ENCODE data around the gene ZNF597. TPM values are rescaled to one million over a fixed set of nuclear protein-coding genes. Genes with fewer than 3 reads are reported as not detected.
A peak's percentile ranks its signal among the peaks of the same experiment; 100 is the strongest.

Gene ZNF597
- total and polyA plus RNA-seq, 10 donors, result 0.78 to 4.6 (median 3.2) TPM

DNA sequence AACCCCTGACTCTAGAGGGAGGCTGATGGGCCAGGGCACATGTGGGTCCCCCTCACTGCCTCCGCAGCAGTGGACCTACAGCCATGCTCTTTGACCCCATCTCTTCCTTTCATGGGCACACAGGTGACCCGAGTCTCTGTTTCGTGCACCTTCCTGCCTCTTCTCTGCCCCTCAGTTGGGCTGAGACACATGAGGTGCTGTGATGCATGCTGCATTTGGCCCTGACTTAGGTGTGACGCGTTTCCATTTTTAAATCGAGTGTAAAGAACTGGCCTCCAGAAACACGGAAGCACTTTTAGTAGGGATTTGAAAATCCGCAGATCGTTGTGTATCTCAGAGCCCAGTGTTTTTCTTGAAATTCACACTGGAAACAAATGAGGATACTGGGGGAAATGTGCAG lies 27.4 kb upstream of the ZNF597 start:
- Histone ChIP-seq H3K27me3 (replicated peaks in 1 of 7) (no peaks in the 10 kb centered on the region), H3K9me3 (peaks cover 0 to 5% (median 0%) of the 10 kb centered on the region in 8 donors), H3K4me3 (no peak overlapping the region), H3K4me1 (peaks cover 0 to 93% (median 44%) of the 10 kb centered on the region in 6 donors), H3K27ac (no peak overlapping the region), H3K36me3 (peaks cover 0 to 95% (median 12%) of the 10 kb centered on the region in 6 donors)
- TF ChIP-seq POLR2AphosphoS5 (IDR thresholded peaks at IDR 0.05), result no peak
- TF ChIP-seq, protein P1, sequence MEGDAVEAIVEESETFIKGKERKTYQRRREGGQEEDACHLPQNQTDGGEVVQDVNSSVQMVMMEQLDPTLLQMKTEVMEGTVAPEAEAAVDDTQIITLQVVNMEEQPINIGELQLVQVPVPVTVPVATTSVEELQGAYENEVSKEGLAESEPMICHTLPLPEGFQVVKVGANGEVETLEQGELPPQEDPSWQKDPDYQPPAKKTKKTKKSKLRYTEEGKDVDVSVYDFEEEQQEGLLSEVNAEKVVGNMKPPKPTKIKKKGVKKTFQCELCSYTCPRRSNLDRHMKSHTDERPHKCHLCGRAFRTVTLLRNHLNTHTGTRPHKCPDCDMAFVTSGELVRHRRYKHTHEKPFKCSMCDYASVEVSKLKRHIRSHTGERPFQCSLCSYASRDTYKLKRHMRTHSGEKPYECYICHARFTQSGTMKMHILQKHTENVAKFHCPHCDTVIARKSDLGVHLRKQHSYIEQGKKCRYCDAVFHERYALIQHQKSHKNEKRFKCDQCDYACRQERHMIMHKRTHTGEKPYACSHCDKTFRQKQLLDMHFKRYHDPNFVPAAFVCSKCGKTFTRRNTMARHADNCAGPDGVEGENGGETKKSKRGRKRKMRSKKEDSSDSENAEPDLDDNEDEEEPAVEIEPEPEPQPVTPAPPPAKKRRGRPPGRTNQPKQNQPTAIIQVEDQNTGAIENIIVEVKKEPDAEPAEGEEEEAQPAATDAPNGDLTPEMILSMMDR (IDR thresholded peaks at IDR 0.05 in 8 of 11, conservative IDR thresholded peaks at IDR 0.05 in 3 of 11), result no peak
- no peak for TF ChIP-seq POLR2A (IDR thresholded peaks at IDR 0.05)
- DNase-seq, result peak; percentile 47
- intact Hi-C loops (cut with DNase I; ENCODE audit: low total_unique reads), result no loop called here
- 85 to 95% (median 87%) methylated on average over 9 of the region's 9 CpGs for WGBS, 5 donors

- peak; percentile 61 for DNase-seq
- 90 to 96% (median 94%) methylated on average over 6 to 7 of the region's 7 CpGs for WGBS, 5 donors
- Histone ChIP-seq H3K36me3 (peaks cover 0 to 96% (median 15%) of the 10 kb centered on the region in 6 donors), H3K9me3 (peaks cover 0 to 5% (median 0%) of the 10 kb centered on the region in 8 donors), H3K4me1 (peaks cover 0 to 95% (median 46%) of the 10 kb centered on the region in 6 donors), H3K27me3 (replicated peaks in 1 of 7) (no peaks in the 10 kb centered on the region), H3K27ac (no peak overlapping the region), H3K4me3 (no peak overlapping the region)
- intact Hi-C loops (cut with DNase I; ENCODE audit: low total_unique reads), result loop anchor here (10.0 kb wide), 1 partner anchor 195 kb away; no protein-coding TSS in a partner anchor
- peak in 1 of 3 donors; percentile 25 for TF ChIP-seq POLR2AphosphoS5 (IDR thresholded peaks at IDR 0.05)
- TF ChIP-seq POLR2A (IDR thresholded peaks at IDR 0.05), result no peak
Observed at GRCh38 chr16:3469736-3470135, 26.4 kb upstream of the ZNF597 start.

GRCh38 chr16:3468501-3468900 lies 25.2 kb upstream of the ZNF597 start:
- TF ChIP-seq POLR2A (IDR thresholded peaks at IDR 0.05) (no peak), POLR2AphosphoS5 (IDR thresholded peaks at IDR 0.05) (peak in 1 of 3 donors; percentile 23)
- TF ChIP-seq, protein P1 (IDR thresholded peaks at IDR 0.05 in 8 of 11, conservative IDR thresholded peaks at IDR 0.05 in 3 of 11), result no peak
- H3K9me3 ChIP-seq, result peaks cover 0 to 5% (median 0%) of the 10 kb centered on the region in 8 donors
- peaks cover 10 to 95% (median 52%) of the 10 kb centered on the region in 6 donors for H3K4me1 ChIP-seq
- intact Hi-C loops (cut with DNase I; ENCODE audit: low total_unique reads), result loop anchor here (10.0 kb wide), 1 partner anchor 194 kb away; no protein-coding TSS in a partner anchor
- H3K4me3 ChIP-seq, result no peak overlapping the region
- no peaks in the 10 kb centered on the region for H3K27me3 ChIP-seq (replicated peaks in 1 of 7)
- DNase-seq, result no peak
- H3K36me3 ChIP-seq, result peaks cover 0 to 86% (median 15%) of the 10 kb centered on the region in 6 donors
- no peak overlapping the region for H3K27ac ChIP-seq
- WGBS, 5 donors, result 75 to 87% (median 84%) methylated on average over 3 to 15 of the region's 15 CpGs

DNA sequence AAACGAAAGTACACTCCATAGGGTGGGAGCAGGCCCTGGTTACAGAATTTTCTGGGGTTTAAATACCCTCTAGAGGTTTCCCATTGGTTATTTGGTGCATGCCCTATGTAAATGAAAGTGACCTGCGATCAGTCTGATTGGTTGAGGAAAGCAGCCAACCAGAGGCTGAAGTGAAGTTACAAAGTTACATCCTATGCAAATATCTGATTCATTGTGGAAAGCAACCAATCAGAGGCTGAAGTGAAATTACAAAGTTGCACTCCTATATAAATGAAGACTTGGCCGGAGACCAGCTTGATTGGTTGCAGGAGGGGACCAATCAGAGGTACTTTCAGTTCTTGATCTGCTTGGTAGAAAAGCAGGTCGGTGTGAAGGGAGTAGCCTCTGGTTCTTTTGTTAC lies 24.6 kb upstream of the ZNF597 start:
- Histone ChIP-seq H3K4me3 (no peak overlapping the region), H3K27me3 (replicated peaks in 1 of 7) (no peaks in the 10 kb centered on the region), H3K27ac (no peak overlapping the region), H3K9me3 (no peaks in the 10 kb centered on the region), H3K4me1 (peaks cover 10 to 95% (median 54%) of the 10 kb centered on the region in 6 donors), H3K36me3 (peaks cover 0 to 80% (median 15%) of the 10 kb centered on the region in 6 donors)
- TF ChIP-seq POLR2AphosphoS5 (IDR thresholded peaks at IDR 0.05) (no peak), POLR2A (IDR thresholded peaks at IDR 0.05) (no peak)
- TF ChIP-seq, protein P1 (IDR thresholded peaks at IDR 0.05 in 8 of 11, conservative IDR thresholded peaks at IDR 0.05 in 3 of 11), result no peak
- intact Hi-C loops (cut with DNase I; ENCODE audit: low total_unique reads), result loop anchor here (10.0 kb wide), 1 partner anchor 193 kb away; no protein-coding TSS in a partner anchor
- 81 to 95% (median 91%) methylated on average over 4 of the region's 4 CpGs for WGBS, 5 donors
- no peak for DNase-seq
